HG02870 (cell line): ENCODE results near the gene CCDC187.

Source experiments
- ATAC-seq: cut with Tn5 transposase; IDR thresholded peaks from one replicate; pipeline ENCODE4 v1.9.1; 2021; ENCODE audit warnings: mild to moderate bottlenecking, moderate library complexity; ENCODE audit not compliant: unreplicated experiment

Gene CCDC187

DNA sequence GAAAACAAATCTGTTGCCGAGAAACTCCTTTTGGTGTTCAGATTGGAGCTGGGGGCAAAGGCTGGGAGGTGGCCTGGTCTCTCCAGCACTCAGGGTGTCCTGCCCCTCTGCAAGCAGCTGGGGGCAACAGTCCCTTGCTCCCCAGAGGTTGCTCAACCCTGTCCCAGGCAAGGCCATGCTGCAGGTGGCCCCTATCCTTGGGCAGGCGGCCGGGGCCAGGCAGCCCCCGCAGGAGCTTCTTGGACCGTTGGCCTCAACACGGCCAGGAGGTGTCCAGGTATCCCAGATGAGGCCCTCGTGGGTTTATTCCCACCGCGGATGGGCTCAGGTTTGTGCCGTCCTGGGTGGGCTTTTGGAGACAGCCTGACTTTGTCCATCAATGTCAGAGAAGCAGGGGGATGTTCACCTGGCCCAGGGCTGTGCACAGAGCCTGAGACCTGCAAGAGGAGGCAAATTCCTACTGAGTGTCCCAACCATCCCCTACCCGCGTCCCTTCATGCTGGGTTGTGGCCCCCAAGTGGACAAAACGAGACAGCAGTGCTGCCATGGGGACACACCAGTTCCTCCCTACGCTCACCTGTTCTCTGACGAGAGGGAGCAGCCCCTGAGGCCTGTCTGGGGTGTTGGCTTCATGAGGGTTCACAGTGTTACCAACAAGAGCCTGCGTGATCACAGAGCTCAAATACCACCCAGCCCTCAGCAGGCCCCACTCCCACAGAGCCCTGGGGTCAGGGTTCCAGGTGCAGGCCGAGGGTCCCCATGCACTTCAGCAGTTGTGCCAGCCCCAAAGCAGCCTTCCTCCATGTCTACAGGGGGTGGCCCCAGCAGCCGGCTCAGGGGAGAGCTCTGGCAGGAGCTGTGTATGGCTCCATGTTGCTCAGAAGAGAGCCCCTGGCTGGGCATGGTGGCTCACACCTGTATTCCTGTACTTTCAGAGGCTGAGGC lies 9.5 kb upstream of the CCDC187 start:
- ATAC-seq, result no peak

DNA sequence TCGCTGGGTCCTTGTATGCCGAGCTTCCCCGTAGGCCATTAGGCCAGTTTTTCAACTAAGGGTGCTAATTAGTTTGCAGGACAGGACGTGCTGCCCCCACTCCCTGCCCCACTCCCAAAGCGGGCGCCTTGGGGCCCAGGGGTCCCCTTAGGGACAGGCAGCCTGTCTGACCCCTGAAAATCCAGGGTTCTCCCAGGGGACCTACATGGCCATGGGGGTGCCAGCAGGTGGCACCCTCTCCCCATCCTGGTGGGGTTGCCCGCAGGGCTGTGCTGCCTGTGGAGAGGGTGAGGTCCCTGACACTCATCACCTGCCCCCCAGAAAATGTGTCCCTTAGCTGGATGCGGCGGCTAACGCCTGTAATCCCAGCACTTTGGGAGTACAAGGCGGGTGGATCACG lies 8.5 kb upstream of the CCDC187 start:
- no peak for ATAC-seq

DNA sequence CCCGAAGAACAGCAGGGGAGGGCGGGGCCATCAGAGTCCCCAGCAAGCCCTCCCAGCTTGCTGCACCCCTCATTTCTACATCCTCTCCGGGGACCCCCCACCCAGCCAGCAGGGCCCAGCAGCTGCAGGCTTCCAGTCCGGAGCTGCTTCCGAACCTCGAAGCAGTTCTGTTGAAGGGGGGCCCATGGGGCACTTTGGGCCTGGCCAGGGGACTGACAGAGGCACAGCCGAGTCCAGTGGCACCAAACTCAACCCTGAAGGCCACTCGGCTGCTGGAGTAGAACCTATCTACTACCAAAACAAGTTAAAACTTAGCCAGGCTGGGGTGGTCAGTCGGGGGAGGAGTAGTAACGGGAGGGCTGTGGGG lies 8.1 kb upstream of the CCDC187 start:
- no peak for ATAC-seq

DNA sequence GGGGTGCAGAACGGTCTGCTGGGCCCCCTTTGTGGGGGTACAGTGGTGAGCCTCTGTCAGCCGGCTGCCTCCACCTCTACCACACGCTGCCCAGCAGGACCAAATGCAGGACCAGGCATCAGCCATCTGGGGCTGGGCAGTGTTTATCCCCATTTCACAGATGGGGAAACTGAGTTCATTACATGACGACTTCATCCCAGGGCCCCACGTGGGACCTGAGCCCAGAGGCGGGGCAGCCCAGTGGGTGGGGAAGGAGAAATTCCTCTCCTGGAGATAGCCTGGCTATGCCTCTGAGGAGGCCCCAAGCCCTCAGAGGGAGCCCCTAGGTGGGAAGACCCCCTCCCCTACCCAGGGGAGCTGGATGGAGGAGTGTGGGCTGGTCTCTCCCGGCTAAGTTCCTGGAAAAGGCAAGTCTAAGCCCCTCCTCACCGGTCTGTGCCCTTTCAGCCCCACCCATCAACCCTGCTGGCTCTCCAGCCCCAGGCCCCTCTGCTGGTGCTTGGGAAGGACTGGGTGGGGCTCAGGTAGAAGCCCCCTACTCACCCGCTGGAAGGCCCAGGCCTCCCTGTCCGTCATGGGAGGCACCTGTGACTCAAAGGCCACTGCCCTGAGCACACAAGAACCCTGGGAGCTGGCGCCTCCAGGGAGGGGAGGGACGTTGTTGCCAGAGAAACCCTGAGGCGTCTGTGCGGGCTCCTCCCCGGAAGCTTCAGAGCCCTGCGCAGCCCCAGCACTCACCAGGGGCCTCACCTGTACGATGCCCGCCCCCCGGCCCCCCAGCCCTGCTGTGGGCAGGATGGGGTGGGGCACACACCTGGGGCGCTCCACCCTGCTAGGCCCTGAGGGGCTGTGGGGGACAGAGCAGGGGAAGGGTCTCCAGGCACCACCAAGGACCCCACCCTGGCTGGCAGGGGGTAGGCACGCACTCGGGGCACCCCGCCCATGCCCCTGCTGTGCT lies 7.4 kb upstream of the CCDC187 start:
- ATAC-seq, result no peak

DNA sequence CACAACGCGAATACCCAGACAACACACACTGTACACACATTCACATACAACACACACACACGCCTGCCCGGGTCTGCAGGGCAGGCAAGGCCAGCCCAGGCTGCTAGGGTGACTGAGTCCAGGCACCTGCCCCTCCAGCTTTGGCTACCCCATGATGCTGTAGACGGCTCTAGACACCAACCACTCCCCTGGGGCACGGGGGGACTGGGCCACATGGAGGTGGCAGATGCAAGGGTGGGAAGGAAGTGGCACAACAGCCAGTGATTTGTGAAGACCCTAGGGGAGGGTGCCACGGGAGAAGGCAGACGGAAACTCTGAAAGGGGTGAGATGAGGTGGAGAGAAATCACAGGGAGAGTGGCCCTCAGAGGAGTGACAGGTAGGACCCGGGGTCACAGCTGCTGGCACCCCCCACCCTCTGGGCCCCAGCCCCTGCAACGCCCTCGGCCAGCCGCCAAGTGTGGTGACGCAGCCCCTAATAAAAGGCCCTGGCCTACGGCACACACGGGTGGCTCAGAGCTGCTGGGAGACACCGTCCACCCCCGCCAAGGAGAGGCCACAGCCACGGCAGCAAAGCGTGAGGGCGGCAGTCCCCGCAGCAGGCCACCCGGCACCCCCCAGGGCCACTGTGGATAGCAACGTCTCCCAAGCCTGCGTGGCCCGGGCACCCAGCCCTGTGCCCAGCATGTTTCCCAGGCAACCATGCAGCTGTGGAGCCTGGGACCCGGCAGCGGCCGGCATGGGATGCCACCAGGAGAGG lies 6.6 kb upstream of the CCDC187 start:
- no peak for ATAC-seq

DNA sequence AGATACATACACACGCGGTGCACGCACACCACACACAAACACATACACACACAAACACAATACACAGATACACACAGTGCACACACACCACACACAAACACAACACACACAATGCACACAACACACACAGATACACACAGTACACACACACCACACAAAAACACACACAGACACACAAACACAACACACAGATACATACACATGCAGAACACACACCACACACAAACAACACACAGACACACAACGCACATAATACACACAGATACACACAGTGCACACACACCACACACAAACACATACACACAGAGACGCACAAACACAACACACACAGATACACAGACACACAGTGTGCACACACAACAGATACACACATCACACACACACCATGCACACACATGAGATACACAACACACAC lies 5.9 kb upstream of the CCDC187 start:
- ATAC-seq, result no peak

DNA sequence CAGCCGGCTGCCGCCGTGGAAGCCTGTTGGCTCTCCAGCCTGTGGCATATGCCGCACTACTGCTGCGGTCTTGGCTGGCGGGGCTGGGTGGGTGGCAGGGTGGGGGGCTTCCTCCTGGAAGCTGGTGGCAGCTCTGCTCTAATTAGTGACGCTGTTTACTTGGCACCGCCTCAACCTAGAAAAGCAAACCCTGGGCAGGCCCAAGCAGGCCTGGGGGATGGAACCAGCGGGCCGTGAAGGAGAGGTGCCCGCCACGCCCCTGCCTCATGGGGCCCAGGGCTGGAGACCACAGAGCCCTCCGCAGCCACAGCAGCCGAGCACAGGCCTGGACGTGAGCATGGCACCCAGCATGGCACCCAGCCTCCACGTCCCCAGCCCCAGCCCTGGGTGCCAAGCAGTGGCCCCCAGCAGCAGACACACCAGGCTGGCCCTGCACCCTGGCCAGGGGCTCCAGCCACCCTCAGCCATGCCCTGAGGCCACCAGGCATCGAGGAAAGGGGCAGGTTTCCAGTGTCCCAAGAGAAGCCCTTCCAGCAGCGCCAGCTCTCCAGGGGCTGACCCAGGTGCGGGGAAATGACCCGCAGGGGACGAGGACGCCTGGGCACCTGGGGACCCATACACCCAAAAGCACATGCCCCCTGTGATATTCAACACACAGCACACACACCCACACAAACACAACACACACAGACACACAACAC lies 5.4 kb upstream of the CCDC187 start:
- ATAC-seq, result no peak

DNA sequence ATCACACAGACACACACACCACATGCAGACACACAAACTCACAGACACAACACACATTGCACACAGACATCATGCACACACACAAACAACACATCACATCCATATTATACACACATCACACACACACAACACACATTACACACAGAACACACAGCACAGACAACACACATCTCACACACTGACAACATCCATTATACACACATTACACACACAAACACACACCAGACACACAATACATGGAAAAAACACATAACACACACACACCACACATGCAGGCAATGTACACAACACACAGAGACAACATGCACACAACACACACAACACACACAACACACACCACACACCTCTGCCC lies 4.8 kb upstream of the CCDC187 start:
- ATAC-seq, result no peak

DNA sequence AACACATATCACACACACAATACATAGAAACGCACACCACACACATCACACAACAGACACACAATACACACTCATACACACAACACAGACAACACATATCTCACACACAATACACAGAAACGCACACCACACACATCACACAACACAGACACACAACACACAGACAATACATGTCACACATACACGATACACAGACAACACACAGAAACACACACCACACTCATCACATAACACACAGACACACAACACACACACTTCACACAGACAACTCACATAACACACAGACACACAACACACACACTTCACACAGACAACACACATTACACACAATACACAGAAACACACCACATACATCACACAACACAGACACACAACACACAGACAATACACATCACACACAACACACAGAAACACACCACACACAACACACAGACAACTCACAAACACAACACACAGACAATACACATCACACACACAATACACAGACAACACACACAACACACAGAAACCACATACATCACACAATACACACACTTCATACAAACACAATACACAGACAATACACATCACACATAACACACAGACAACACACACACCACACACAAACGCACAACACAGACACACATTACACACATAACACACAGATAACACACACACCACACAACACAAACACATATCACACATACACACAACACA lies 4.3 kb upstream of the CCDC187 start:
- no peak for ATAC-seq

DNA sequence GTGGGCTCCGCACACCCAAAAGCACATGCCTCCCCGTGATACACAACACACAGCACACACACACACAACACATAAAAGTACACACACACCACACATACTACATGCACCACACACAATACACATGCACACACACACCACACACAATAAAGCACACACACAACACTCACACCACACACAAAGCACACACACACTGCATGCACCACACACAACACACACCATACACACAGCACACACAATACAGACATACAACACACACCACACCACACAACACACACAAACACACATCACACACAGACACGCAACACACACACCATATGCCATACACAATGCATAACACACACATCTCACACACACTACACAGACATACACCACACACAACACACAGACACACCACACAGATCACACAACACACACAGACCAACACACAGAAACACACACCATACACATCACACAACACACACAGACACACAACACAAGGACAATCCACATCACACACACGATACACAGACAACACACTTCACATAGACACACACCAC lies 3.4 kb upstream of the CCDC187 start:
- ATAC-seq, result no peak

DNA sequence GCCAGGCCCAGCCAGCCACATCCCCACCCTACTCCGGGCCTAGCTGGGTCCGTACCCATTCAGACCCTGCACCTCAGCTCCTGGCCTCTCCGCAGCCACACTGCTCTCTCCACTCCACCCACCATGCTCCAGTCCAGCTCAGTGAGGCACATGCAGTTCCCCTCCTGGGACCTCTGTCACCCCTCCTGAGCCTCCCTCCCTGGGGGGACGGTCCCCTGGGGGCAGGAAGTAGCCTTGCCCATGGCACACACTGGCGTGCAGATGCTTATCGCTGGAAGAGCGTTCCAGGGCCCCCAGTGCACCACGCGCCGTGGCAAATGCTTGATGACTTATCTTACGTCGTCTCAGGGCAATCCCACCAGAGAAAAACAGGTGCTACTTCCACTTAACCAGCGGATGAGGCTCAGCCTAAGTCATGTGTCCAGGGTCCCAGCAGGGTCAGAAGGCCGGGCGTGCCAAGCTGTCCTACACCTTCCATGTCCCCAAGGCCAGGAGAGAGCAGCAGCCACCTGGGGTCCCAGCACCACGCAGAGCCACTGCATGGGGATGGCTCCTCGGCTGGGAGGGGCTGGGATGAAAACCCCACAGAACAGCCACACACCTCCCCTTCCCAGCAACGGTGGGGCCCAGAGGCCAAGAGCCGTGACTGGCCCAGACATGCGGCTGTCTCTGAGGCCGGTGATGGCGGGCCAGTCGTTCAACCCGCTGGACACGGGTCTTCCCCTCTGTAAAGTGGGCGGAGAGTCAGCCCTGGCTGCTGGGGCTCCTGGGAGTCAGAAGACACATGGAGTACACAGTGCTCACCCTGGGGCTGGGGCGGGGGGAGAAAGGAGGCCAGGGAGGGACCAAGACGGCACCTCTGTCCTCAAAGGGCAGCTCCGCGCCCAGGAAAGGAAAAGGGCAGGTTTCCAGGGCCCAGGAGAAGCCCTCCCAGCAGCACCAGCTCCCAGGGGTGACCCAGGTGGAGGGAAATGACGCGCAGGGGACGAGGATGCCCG lies 2.6 kb upstream of the CCDC187 start:
- ATAC-seq, result no peak

DNA sequence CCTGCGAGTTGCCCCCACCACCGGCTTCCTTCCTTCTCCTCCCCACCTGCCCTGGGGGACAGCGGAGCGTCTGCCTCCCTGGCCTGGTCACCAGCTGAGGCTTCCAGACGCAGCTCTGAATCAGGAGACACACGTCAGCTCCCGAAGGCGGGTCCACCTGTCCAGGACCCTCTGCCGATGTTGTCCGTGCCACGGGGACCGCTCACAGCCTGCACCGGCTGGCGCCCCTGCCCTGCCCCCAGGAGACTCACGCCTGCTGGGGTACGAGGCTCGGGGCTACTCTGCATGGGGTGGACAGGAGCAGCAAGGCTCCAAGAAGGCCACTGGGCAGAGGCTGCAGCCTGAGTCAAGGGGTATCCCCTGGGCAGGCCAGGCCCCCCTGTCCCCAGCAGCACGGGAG lies 1.9 kb upstream of the CCDC187 start:
- ATAC-seq, result no peak

DNA sequence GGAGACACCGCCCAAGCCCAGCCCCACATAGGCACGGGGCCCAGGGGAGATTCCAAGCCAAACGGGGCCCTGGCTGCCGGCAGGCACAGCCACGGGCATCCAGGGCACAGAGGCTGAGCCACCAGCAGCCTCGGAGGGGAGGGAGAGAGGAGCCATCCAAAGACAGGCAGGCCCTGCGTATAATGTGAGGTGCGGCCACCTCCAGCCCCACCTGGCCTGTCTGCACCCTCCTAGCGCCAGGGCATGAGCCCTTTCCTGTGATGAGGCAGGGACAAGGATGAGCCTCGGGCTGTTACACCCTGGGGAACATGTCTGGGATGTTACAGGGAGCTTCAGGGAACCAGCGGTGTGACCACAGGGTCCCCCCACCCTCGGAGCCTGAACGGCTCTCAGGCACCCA lies 1.1 kb upstream of the CCDC187 start:
- ATAC-seq, result no peak

DNA sequence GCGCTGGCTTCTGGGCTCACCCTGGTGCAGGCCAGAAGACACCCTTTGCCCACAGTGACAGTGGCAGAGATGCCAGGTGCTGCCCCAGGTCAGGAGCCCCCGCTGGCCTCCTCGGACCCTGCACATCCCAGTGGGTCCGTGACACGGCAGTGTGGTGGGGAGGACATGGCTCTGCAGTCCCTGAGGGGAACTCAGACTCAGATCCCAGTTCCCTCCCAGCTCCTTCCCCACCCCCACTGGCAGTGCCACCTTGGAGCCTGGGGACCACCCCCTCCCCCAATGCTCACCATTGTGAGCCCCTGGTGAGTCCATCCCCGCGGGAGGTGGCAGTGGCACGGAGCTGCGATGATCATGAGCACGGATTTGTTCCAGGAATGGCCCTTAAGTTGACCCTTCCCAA lies 562 bp upstream of the CCDC187 start:
- no peak for ATAC-seq

DNA sequence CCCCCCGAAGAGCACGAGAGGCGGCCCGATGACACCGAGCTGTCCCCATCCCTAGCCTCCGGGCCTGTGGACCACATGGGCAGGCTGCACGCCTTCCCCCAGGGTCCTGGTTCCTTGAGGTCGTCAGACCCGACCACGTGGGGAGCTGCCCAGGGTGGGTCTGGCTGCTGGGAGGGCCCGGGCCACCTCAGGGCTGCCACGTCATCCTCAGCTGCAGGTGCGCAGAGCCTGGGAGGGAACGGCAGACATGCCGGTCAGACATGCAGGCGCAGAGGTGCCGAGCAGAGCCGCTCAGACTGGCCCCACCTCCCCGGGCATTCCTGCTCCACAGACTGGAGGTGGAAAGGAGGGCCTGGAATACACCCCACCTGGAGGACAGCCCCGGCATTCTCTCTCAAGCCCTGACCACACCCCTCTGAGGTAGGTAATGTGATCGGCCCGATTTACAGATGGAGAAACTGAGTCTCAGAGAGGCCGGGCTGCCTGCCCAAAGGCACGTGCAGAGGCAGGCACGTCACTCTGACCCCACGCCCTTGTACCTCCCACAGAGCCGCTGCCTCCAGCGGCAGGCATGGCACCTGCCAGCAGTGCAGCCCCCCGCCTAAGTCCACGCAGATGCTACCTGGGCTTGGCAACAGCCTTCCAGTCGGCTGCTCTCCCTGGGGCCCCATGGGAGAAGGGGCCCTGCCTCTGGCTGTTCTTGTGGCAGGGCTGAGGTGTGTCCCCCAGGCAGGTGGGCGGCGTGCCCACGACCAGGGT lies 649 bp downstream of the CCDC187 start:
- ATAC-seq, result no peak

DNA sequence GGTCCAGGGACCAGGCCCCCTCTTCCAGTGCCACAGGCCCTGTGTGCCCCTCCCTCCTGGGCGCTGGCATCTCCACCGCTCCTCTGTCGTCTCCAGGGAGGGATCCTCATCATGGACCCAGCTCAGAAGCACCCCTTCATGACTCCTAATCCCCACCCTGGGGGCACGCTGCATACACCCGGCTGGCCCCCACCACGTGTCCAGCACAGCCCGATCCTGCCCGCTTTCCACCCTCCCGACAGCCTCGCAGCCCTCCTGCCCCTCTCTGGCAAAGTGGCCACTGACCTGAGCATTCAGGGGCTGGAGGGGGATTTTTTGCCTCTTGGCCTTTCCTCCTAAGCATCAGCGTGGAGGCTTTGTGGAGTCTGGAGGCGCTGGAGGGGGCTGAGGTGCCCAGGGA lies 1.4 kb downstream of the CCDC187 start:
- ATAC-seq, result no peak

DNA sequence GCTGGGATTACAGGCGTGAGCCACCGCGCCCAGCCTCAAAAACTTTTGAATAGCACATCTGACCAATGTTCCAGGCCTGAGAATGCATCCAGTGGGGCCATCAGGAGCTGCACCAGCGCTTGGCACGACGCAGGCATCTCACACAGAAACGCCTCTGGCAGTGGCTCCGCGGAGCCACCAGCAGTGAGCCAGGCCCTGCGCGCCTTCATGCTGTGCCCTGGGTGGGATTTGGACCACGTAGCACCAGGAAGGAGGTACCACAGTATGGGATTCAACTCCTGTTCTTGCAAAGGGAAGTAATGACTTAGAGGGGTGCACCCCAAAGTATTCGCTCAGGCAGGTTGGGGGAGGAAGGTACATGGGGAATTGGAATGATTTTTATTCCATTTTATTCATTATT lies 3.0 kb downstream of the CCDC187 start:
- ATAC-seq, result no peak

DNA sequence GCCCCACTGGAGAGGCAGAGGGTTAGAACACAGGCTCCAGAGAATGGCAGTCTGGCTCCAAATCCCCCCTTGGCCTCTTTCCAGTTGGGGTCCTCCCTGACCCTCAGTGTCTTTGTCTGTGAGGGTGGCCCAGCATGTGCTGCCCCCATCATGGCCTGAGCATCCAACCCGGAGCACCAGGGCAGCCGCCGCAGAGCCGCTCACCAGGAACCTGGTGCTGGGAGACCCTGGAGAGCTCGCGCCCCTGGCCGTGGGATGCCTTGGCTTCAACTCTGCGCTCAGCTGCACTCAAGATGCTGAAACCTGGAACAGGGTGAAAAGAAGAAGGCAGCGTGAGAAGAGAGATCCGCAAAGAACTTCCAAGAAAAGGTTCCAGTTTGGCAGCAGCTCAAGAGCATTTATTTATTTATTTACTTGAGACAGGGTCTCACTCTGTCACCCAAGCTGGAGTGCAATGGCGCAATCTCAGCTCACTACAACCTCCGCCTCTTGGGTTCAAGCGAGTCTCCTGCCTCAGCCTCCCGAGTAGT lies 3.8 kb downstream of the CCDC187 start:
- no peak for ATAC-seq
